NCI-H774 (cell line): ENCODE data around the gene KLHDC4.
"Not testable (repeated sequence)": the region's sequence is repeated elsewhere in the genome, so short reads cannot be mapped to it uniquely, and the experiment has no call there.

Experiments
- DNase-seq: peaks from one replicate; lab custom pipeline; 2025; lab: John Stamatoyannopoulos, UW

KLHDC4 gene

GRCh38 chr16:87765776-87766484 is at the start of gene KLHDC4:
KLHDC4 (minus strand) TSS chr16:87765986; CDS start chr16:87765890, 96 bp downstream.
- peak; percentile 69 for DNase-seq

- DNase-seq: no peak
Observed at GRCh38 chr16:87815567-87815966, 49.8 kb upstream of the KLHDC4 start.

DNA sequence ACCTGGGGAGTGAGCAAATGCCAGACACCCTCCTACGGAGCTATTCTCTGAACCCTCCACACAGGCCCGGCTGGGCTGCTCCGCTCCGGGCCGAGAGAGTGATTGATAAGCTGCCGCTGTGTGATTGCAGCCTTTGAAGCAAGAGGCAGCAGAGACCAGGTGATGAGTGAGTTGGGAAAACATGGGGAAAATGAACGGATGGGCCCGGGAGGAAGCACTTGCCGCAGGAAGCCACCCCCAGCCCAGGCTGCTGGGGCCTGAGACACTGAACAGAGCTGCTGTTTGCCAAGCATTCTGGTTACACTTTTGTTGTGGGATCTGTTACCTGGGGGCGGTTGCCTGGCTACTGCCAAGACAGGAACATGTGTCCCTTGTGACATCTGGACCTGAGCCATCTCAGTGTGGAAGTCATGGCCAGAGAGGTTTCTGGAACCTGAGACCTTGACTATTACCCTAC is 46.4 kb upstream of the KLHDC4 start:
- DNase-seq: no peak

DNA sequence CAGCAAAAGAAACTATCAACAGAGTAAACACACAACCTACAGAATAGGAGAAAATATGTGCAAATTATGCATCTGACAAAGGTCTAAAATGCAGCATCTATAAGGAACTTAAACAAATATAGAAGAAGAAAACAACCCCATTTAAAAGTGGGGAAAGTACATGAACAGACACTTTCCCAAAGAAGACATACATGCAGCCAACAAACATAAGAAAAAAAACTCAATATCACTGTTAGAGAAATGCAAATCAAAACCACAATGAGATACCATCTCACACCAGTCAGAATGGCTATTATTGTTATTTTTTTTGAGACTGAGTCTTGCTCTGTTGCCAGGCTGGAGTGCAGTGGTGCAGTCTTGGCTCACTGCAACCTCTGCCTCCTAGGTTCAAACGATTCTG is 45.7 kb upstream of the KLHDC4 start:
- DNase-seq: not testable (repeated sequence)

DNA sequence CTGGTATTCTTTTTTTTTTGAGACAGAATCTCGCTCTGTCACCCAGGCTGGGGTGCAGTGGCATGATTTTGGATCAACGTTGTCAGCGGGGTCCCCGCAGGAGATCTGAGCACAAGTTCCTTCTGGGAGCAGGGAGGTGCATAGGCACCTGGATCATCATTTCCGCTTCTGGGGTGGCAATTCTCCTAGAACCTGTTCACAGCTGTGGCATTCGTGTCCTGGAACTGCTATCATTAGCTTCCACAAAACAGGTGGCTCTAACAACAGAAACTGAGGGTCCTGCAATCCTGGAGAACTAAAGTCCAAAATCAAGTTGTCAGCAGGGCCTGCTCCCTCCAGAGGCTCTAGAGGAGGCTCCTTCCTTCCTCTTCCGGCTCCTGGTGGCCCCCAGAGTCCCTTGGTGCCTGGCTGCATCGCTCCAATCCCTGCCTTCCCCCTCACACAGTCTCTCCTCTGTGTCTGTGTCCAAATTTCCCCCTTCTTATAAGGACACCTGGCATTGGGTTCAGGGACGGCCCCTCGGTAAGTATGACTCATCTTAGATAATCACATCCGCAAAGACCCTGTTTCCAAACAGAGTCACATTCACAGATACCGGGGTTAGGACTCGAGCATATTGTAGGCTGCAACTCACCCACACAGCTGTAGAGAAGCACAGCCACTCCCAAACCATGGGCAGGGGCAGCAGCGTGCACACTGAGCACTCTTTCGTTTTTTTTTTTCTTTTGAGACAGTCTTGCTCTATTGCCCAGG is 43.5 kb upstream of the KLHDC4 start:
- no peak for DNase-seq

DNA sequence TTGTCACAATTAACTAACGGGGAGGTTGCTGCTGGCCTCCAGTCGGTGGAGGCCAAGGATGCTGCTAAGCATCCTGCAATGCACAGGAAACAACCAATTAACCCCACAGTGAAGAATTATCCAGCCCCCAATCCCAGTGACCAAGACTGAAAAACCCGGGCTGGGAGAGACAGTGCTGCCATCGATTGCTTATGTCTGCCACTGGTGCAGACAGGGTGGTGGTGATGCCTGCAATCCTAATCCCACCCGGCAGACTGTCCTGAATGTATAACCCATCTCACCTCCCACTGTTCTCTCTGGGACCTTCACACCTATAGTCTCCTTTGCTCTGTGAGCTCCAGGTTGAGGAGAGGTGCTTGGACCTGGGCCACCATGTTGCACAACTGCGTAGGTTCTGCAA is 42.3 kb upstream of the KLHDC4 start:
- no peak for DNase-seq

DNA sequence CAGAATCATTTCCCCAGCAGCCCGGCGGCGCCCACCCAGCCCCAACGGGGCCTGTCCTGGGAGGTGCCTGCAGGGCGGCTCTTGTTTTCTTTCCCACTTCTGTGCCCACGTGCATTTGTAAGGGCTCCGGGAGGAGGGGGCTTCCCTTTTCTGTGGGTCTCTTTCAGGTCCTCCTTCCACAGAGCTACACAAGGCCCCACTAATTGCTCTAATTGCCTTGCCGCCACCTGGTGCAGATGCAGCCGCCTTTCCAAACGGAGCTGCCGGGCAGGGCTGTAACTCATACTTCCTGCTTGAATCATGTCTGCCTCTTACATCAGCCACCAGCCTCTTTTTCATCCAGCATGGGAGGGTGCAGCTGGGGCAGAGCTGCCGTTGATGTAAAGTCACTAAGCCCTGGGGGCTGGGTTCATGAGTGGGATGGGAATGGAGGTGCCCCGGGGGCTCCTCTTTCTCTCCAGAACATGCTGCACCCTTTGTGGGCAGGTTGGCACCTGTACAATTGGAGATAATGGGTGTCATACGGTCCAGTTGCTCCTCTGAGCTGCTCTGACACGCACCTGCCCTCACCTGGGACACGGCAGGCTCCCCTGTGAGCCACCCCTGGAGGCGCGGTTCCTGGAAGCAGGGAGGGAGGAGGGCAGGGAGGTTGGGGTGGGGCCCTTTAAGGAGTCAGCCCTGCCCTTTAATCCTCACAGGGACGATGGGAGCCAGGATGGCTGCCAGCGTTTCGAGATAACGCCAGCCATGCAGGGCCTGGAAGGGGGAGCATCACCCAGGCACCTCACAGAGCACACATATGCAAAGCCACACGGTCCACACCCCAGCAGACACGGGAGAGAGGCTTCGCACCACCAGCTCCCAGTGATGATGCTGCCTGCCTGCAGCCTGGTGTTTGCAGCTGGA is 41.1 kb upstream of the KLHDC4 start:
- peak; percentile 72 for DNase-seq

GRCh38 chr16:87806261-87806640 is 40.5 kb upstream of the KLHDC4 start:
- no peak for DNase-seq

DNA sequence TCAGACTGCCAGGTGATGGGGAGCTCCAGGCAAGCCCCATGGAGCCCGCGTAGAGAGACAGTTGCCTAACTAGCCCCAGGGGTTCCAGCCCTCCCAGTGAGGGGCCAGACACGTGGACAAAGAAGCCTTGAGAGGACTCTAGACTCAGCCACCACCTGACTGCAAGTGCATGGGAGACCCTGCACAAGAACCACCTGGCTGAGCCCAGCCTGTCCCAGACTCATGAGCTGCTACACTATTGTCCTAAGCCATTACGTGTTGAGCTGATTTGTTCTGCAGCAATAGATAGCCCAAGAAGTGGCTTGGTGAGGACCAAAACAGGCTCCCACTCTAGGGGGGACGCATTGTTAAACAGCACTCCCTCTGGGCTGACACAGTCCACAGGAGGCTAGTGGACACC is 37.6 kb upstream of the KLHDC4 start:
- no peak for DNase-seq

- DNase-seq: no peak
Observed at GRCh38 chr16:87802670-87803069, 36.9 kb upstream of the KLHDC4 start.

GRCh38 chr16:87801679-87802259 is 36.0 kb upstream of the KLHDC4 start:
- no peak for DNase-seq

DNA sequence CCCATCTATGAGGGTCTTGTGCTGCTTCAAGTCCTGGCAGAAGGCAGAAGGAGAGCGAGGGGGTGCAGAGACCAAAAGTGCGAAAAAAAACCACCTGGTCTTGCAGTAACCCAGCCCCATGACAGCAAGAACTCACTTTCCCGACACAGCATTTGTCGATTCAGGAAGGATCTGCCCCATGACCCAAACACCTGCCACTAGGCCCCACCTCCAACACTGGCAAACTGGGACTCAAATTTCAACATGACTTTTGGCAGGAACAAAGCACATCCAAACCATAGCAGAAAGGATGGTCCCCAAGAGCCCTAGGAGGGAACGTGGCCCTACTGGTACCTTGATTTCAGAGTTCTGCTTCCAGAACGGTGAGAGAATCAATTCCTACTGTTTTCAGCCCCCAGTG is 34.7 kb upstream of the KLHDC4 start:
- no peak for DNase-seq

DNA sequence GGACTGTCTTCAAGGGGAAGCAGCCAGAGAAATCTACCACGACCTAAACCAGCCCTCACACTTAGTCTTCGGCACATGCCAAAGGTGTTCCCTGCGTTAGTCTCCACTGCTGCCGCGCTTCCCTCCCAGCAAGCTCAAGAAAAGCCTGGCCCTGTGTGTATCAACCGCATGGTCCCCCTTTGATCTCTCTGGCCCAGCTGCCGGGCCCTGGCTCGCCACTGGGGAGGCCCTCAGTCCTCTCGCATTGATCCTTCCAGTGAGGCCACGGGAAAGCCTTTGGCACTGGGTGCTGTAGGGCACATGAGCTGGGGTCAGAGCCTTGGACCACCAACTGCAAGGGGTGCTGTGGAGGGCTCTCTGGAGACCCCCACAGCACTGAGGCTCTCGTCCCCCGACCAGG is 29.6 kb upstream of the KLHDC4 start:
- DNase-seq: no peak

DNA sequence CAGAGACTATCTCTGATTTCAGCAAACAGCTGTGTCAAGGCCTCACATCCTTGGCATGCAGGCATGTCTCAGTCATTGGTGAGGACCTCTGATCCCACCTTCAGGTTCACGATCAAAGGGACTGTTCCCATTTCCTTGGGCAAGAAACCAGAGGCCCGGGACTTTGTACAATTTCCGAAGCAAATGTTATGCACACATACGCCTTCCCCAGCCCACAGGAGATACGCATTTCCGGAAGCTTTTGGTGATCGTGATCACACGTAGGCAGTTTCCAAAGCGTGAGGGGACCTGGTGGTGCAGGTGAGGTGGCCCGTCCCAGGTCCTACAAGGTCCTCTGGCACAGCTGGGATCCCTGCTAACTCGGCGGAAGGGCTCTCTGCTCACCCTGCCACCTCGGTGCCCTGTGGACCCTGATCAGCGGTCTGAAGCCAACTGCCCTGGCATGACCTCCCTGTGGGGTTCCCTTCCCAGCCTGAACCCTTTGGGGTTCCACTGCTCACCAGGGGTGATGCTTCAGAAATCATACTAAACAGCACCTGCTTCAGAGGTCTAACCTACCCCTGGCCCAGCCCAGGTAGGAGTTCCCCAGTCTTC is 28.8 kb upstream of the KLHDC4 start:
- no peak for DNase-seq

GRCh38 chr16:87792205-87792565 is 26.4 kb upstream of the KLHDC4 start:
- no peak for DNase-seq

GRCh38 chr16:87791295-87792204 is 25.8 kb upstream of the KLHDC4 start:
- no peak for DNase-seq

- DNase-seq: no peak
Observed at GRCh38 chr16:87790292-87791100, 24.7 kb upstream of the KLHDC4 start.

GRCh38 chr16:87789437-87790291 is 23.9 kb upstream of the KLHDC4 start:
- no peak for DNase-seq
